HG02798 (cell line): ENCODE measurements around the gene ZNF74.
"Not testable (repeated sequence)": the region's sequence is repeated elsewhere in the genome, so short reads cannot be mapped to it uniquely, and the experiment has no call there.

Experiments used
- ATAC-seq: cut with Tn5 transposase; IDR thresholded peaks from one replicate; pipeline ENCODE4 v1.9.1; 2021; ENCODE audit warnings: mild to moderate bottlenecking; ENCODE audit not compliant: unreplicated experiment, poor library complexity

Gene ZNF74

DNA sequence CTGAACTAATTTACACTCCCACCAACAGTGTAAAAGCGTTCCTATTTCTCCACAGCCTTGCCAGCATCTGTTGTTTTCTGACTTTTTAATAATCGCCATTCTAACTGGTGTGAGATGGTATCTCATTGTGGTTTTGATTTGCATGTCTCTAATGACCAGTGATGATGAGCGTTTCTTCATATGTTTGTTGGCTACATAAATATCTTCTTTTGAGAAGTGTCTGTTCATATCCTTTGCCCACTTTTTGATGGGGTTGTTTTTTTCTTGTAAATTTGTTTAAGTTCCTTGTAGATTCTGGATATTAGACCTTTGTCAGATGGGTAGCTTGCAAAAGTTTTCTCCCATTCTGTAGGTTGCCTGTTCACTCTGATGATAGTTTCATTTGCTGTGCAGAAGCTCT lies 21.7 kb downstream of the ZNF74 start:
- ATAC-seq = not testable (repeated sequence)

GRCh38 chr22:20418211-20418788 lies 24.3 kb downstream of the ZNF74 start:
- no peak for ATAC-seq

DNA sequence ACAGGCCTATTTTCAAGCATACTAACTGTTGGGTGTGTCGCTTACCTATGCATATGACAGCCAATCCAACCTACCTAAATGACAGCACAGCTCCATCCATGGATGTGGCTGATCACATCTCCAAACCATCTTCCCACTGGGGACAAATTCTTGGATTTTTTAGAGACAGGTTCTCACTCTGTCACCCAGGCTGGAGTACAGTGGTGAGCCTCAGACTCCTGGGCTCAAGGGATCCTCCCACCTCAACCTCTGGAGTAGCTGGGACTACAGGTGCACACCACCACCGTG lies 25.7 kb downstream of the ZNF74 start:
- no peak for ATAC-seq

GRCh38 chr22:20420157-20420842 lies 26.3 kb downstream of the ZNF74 start:
- no peak for ATAC-seq

GRCh38 chr22:20421507-20421874 lies 27.5 kb downstream of the ZNF74 start:
- ATAC-seq = no peak

DNA sequence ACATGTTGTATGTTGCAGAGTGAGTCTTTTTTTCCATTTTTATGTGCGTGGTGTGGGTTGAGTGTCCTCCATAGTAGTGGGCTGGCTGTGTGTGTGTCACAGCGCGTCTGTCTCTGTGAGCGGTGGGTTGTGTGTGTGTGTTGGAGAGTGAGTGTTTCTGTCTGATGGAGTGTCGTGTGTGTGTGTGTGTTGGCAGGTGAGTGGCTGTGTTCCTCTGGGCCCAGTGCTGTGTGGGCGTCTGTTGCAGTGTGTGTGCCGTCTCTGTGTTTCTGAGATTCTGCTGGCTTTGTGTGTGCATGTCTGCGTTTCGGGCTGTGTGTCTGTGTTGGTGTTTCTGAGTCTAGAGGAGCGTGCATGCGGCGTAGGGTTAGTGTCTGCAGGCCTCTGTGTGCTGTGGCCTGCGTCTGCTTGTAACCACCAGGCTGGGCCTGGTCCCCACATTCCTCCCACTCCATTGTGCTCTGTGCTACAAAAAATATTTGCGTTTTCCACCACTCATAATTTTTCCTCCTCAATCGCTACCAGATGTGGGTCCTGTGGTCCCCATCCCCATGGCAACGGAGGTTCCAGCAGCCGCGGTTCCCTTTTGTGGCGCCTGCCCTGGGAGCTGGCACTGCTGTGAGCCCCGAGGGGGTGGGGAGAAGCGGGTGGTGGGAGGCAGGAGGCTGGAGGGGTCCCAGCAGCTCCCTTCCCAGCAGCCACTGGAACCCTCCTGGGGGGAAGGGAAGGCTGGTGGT lies 28.5 kb downstream of the ZNF74 start:
- ATAC-seq = no peak

GRCh38 chr22:20423008-20423905 lies 29.3 kb downstream of the ZNF74 start:
- ATAC-seq = no peak

DNA sequence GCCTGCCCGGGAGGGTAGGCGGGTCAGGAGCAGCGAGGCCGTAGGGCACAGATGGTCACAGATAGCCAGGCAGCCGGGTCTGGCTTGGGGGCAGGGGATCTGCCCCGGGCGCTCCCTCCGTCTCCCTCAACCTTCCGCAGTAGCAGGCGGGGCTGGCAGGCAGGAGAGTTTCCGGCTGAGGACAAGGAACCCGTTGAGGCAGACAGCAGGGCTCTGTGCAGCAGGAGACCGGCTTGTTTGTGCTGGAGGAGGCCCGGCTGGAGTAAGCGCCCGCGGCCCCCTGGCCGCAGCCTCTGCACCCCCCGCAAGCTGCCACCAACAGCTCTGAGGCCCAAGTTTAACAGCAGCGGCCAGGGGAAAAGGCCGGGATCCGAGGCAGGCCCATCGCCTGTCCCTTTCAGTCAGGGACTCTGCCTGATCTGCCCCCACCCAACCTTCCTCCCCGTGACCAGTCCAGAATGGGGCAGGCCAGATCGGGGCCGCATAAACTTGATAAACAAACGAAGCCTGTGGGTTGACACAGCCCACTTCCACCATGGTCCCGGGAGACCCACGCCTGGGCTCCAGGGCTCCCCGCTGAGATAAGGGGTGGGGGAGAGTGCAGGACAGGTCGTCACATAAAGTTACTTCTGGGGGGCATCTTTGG lies 30.1 kb downstream of the ZNF74 start:
- ATAC-seq = no peak

DNA sequence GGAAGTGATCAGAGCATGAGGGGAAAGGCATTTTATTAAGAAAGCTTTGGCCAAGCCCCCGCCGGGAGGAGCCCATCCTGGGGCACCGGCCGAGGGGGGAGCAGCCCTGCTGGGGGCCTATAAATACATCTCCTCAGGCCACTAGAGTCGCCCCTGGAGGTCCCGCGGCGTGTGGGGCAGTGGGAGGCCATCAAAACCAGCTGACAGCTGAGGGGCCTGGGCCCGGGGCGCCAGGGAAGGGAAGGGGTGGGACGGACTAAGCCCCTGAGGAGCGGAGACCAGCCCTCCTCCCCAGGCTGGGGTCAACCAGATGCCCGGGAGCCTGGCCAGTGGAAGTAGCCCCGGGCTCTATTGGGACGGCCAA lies 30.6 kb downstream of the ZNF74 start:
- no peak for ATAC-seq

DNA sequence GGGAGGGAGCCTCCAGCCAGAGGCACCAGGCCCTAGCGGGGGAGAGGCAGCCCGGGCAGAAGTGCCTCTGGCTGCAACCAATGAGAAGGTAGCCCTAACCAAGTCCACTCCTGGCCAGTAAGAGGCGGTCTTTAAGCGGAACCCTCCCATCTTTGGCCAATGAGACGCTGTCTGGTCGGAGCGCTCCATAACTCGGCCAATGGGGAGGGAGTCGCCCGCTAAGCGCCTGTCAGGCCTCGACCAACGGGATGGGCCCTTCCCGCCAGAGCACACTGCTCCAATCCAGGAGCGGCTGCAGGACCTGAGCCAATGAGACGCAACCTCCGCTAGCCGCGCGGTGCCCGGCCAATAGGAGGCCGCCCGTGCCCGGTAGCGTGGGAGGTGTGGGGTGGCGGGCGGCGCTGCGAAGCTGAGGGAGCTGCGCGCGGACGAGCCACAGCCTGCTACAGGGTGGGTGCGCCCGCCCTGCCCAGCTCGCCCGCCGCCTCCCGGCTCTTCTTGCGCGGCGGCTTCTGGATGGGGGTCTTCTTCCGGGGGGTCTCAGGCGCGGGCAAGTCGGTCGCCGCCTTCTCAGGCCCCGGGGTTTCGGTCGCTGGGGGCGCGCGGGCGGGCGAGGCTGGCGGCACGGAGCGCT lies 31.1 kb downstream of the ZNF74 start:
- ATAC-seq = no peak

DNA sequence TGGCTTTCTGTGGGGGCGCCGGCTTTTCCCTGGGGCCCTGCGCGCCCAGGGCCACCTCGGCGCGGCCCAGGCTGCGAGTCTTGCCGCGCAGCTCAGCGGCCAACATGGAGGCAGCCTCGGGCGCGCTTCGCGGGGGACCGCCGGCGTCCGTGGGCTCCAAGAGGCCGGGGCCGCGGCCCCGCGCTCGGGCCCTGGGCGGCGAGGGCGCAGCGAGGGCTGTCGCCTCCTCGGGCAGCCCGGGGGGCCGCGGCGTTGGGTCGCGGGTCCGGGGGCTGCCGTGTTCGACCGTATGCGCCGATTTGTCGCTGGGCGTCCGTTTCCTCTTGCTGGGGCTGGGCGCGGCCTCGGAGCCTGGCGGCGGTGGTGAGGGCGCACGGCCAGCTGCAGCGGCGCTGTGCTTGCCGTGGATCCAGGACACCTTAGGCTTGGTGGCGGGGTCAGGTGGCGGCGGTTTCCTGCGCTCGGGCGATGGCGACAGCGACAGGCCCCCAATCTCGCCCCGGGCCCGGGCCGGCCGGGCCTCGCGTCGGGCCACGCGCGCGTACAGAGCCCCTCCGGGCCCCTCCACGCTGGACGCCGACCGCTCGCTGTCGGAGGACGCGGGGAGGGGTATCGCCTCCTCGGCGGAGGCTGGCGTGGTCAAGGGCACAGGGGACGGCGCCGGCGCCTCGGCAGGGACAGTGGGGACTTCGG lies 31.8 kb downstream of the ZNF74 start:
- ATAC-seq = no peak

GRCh38 chr22:20426259-20426615 lies 32.3 kb downstream of the ZNF74 start:
- ATAC-seq = no peak

DNA sequence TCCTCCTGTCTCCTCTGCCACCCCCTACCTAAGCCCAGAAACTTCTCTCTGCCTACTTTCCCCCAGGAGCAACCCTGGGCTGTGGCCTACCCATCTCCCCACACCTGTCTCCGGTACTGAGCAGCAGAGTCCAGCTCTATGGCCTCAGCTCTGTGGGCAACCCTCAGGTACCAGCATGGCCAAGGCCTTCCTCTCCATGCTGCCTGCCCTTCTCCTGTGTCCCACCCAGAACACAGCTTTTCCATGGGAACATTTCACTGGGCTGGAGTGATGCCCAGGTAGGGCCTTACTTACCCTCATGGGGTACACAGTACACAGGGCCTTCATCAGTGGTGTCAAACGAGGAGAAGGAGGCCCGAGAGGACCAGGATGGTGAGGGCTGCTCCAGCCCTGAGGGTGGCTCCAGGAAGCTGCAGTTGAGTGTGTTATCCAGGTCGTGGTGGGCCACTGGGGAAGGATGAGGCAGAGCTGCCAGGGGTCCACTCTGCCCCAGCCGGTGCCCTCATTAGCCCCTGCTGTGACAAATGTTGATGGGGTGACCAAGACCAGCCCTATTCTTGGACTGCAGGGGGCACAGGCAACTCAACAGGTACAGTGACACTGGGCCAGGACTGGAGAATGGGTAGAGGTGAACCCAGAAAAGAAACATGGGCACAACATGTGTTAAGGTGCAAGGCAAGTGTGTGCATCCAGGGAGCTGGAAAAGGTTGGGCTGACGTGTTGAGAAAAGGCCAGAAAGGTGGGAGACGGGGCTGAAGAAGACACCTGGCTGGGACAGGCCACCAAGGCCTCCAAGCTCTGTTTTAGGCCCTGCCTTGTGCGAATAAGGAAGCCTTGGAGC lies 33.4 kb downstream of the ZNF74 start:
- ATAC-seq = no peak

DNA sequence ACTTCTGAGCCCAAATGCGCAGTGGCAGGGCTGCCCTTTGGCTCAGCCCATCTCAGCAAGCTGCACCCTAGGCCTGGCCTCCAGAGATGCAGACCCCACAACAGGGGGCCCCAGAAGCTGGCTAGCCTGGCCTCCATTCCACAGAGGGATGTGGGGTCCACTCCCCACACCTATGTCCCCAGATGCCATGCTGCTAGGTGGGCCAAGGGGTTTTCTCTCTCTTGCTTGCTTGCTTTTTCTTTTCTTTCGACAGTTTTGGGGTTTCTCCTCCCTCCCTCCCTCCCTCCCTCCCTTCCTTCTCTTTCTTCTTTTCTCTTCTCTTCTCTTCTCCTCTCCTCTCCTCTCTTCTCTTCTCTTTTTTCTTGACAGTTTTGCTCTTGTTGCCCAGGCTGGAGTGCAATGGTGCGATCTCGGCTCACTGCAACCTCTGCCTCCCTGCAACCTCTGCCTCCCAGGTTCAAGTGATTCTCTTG lies 34.0 kb downstream of the ZNF74 start:
- no peak for ATAC-seq

DNA sequence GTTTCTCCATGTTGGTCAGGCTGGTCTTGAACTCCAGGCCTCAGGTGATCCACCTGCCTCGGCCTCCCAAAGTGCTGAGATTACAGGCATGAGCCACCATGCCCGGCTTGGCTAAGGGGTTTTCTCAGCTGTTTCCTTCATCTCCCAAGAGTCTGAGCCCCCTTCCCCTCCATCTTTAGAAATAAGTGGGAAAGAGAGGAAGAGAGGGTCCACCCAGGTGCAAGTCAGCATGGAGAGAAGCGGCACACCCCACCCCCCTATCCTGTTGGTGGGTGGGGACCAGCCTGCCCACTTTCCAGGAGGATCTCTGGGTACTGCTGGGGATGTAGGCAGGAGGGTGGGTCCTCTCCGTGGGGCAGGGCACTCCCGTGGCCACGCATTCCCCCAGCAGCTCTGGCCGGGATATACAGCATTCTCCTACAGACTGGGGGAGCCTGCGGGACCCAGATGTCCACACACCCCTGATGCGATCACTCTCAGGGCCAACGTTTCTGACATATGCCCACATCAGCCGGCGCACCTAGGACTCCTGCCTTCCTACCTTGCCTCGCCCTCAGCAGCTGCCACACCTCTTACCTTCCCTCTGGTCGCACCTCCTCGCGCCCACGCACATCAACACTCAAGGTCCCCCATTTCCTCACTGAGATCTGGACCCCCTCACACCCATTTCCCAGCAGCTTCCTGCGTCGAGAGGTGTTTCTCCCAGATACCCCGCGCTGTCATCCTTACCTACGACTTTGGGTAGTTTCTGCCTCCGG lies 34.7 kb downstream of the ZNF74 start:
- no peak for ATAC-seq

DNA sequence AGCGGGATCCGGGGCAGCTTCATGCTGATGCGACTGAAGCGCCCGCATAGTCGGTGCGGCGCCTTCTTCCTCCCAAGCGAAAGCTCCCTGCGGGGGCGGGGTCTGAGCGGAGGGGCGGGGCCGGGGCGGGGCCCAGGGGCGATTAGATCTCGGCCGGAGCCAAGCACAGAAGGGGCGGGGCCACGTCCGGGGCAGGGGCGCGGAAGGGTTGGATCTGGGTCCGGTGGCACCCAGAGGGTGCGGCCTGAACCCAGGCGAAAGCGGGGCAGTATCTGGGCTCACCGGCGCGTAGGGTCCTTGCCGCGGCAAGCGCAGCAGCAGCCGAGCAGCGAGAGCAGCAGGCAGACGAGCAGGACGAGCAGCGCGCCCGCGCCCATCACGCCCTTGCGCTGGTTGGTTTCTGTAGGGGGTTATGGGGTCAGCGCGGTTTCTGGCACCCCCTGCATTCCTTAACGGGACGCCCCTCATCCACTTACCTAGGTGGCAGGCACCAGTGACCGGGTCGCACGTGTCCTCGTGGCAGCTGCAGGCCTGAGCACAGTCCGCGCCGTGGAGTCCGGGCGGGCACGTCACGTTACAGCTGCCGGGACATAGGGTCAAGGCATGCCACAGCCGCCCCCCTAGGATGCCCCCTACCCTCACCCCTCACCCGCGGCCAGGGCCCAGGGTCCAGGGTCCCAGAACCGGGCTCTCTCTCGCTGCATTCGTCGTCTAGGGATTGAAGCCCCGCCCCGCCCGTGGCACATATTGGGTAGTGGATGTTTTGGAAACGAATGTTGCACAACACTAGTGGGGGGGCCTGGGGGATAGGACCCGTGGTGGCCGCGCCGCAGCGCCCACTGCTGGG lies 35.5 kb downstream of the ZNF74 start:
- no peak for ATAC-seq

GRCh38 chr22:20430101-20430719 lies 36.3 kb downstream of the ZNF74 start:
- no peak for ATAC-seq
